ENCODE results near the gene CS.

GRCh38 chr12:56338308-56339157 is 38.4 kb upstream of the CS start, which contains the start of gene IL23A:
- TF ChIP-seq CTCF (IDR thresholded peaks at IDR 0.05; ENCODE audit: low read depth, low read length) (no peak), POLR2A (IDR thresholded peaks at IDR 0.05; ENCODE audit: extremely low read depth, insufficient read length) (no peak)

Data from NB4 (cell line).